Measurements from ENCODE around the gene PRKG1.

DNA sequence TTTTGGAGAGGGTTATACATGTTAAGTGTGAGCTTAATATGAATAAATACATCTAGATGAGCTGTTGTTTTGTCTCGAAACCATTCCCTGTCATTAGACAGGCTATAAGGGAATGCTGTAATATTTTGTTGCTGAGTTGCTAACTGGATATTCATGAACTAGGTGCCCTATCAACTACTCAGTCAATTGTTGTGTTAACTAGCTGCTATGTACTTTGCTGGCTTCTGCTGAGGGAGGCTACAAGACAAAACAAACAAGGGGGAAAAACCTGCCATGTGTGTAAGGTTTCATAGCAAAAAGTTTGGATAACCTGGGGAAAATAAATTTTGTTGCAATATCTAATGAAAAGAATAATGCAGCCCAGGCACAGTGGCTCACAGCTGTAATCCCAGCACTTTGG is 514.7 kb downstream of the PRKG1 start:
- TF ChIP-seq, protein P1, sequence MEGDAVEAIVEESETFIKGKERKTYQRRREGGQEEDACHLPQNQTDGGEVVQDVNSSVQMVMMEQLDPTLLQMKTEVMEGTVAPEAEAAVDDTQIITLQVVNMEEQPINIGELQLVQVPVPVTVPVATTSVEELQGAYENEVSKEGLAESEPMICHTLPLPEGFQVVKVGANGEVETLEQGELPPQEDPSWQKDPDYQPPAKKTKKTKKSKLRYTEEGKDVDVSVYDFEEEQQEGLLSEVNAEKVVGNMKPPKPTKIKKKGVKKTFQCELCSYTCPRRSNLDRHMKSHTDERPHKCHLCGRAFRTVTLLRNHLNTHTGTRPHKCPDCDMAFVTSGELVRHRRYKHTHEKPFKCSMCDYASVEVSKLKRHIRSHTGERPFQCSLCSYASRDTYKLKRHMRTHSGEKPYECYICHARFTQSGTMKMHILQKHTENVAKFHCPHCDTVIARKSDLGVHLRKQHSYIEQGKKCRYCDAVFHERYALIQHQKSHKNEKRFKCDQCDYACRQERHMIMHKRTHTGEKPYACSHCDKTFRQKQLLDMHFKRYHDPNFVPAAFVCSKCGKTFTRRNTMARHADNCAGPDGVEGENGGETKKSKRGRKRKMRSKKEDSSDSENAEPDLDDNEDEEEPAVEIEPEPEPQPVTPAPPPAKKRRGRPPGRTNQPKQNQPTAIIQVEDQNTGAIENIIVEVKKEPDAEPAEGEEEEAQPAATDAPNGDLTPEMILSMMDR (conservative IDR thresholded peaks at IDR 0.05 in 1 of 2, IDR thresholded peaks at IDR 0.05 in 1 of 2; ENCODE audit: extremely low read depth in 1 of 2, insufficient read depth in 1 of 2, low read depth in 1 of 2, low read length in 2 of 2): no peak
- no peak for TF ChIP-seq EZH2 (IDR thresholded peaks at IDR 0.05; ENCODE audit: borderline replicate concordance, low read length)
